Omental fat pad (tissue), 4 donors: ENCODE measurements around the gene SLC35F3. TPM values are rescaled to one million over a fixed set of nuclear protein-coding genes. Genes with fewer than 3 reads are reported as not detected.

Source experiments
- ATAC-seq: fragments of 150-250 bp; one replicate; pipeline ENCODE4 v1.9.1; 2016; ENCODE audit warnings: mild to moderate bottlenecking, moderate library complexity; ENCODE audit not compliant: low FRiP score
- DNase-seq: peaks from one replicate; pipeline ENCODE4 v3.0.0-alpha.2; 2019; ENCODE audit warnings: low spot score
- total RNA-seq, 4 donors: library from RNA; depleted of rRNA; stranded (reverse); fragments of >200 nt; gene quantifications; one replicate each; pipeline ENCODE4 v1.1.0, GENCODE V29; 2016
- TF ChIP-seq, protein P1 (sequence below), 3 donors: fragments of 450-650 bp; IDR thresholded peaks; one replicate each; pipeline ENCODE4 v1.5.1; 2016 to 2017; ENCODE audit warnings: antibody characterized with exemption in 3 of 3, mild to moderate bottlenecking in 3 of 3, moderate library complexity in 2 of 3

The SLC35F3 gene
- total RNA-seq, 4 donors from 2014 or later: 0.09 TPM; not detected in 3

DNA sequence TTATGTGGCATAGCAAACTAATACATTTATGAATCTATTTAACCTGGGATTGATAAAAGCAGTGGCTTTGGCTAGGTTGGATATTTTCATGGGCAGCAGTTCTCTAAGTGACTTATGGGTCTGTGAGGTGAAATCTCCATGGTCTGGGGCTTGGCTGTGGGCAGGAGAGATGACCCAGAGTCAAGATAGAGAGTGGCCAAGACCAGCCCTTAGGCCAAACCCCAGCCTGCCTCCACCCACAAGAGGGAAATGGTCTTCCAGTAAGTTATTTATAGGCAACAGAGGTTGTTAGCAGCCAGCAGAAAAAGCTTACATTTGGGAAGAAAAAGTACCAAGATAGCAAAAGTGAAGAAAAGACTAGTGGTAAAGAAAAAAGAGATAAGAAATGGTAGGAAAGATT, 61.4 kb downstream of the SLC35F3 start:
- ATAC-seq (no peak), DNase-seq (no peak)
- TF ChIP-seq, protein P1, sequence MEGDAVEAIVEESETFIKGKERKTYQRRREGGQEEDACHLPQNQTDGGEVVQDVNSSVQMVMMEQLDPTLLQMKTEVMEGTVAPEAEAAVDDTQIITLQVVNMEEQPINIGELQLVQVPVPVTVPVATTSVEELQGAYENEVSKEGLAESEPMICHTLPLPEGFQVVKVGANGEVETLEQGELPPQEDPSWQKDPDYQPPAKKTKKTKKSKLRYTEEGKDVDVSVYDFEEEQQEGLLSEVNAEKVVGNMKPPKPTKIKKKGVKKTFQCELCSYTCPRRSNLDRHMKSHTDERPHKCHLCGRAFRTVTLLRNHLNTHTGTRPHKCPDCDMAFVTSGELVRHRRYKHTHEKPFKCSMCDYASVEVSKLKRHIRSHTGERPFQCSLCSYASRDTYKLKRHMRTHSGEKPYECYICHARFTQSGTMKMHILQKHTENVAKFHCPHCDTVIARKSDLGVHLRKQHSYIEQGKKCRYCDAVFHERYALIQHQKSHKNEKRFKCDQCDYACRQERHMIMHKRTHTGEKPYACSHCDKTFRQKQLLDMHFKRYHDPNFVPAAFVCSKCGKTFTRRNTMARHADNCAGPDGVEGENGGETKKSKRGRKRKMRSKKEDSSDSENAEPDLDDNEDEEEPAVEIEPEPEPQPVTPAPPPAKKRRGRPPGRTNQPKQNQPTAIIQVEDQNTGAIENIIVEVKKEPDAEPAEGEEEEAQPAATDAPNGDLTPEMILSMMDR (IDR thresholded peaks at IDR 0.05): no peak

DNA sequence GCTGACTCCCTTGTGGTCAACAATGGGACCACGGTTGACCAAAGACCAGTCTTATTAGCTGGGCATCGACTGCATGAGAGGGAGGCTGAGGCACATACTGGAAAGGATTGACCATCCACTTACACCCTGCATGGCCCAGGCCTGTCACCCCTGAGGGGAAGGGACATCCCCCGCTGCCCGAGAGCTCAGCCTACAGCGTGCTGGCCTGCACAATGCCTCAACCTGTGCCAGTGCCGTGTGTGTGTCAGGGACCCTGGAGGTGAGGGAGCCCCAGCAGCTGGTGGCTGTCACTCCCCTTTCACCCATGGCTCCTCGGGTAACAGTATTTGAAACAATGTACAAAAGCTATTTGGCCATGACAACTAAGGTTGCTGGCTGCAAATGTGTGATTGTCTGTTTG, 67.3 kb downstream of the SLC35F3 start:
- ATAC-seq (no peak), DNase-seq (no peak)
- TF ChIP-seq, protein P1 (IDR thresholded peaks at IDR 0.05): no peak

DNA sequence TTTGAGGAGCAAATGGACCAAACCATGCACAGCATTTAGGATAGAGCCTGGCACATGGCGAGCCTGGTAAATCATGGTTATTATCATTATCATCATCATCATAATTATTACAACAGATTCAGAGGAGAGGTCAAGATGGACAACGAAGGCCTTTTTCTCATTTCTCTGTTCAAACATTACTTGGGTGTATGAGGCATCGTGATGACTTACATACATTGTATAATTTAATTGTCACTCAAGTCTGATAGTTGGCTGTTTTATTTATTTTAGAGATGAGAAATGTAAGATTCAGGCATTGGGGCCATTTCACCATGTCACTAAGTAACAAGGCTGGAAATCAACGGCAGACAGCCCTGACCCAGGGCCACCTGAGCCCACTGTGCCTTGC, 68.1 kb downstream of the SLC35F3 start:
- TF ChIP-seq, protein P1 (IDR thresholded peaks at IDR 0.05): no peak
- ATAC-seq (no peak), DNase-seq (no peak)

DNA sequence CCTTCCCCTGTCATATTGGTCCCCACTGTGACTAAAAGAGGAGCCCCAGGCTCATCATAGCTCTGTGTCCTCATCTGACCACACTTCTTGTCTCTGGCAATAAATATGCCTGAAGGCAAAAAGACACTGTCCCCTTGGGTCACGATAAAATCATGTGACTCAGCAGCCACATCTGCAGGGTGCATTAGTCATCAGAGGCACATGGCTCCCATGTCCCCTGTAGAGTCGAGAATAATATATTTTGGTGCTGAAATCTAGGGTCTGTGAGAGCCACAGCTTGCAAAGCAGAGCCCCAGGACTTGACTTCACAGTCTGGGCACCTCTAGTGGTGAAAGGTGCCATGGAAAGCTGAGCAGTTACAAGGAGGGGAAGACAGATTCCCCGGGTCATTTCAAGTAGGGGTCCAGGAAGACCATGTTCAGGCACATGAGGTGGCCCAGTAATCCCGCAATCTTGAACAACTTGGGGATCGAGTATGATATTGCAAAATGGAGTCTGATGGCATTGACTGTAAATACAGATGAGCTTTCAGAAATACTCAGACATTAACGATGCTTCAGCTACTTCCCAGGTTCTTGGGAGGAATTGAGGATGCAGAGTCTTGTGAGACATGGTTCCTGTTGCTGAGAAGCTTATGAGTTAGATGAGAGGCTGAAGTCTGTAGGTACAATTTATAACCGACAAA, 68.6 kb downstream of the SLC35F3 start:
- TF ChIP-seq, protein P1 (IDR thresholded peaks at IDR 0.05): no peak

DNA sequence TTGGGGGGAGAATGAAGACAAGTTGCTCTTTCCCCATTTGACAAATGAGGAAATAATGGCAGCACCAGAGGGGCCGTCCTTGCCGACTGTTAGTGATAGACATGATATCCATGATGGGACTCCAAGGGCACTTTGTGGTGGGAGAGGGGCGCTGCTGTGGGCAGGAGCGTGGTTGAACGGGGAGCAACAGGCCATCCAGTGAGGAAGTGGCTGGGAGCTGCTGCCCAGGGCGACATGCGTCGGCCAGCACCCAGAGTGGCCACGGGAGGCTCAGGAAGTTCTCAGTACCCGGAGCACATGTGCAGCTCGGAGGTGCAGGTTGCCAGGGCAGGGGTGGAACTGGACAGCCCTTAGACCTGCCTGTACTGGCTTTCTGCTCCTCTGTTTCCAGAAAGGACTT, 71.0 kb downstream of the SLC35F3 start:
- TF ChIP-seq, protein P1 (IDR thresholded peaks at IDR 0.05): no peak
- ATAC-seq: no peak
- no peak for DNase-seq

More for the DNA sequence above, 68.6 kb downstream of the SLC35F3 start:
- DNase-seq (no peak), ATAC-seq (no peak)

DNA sequence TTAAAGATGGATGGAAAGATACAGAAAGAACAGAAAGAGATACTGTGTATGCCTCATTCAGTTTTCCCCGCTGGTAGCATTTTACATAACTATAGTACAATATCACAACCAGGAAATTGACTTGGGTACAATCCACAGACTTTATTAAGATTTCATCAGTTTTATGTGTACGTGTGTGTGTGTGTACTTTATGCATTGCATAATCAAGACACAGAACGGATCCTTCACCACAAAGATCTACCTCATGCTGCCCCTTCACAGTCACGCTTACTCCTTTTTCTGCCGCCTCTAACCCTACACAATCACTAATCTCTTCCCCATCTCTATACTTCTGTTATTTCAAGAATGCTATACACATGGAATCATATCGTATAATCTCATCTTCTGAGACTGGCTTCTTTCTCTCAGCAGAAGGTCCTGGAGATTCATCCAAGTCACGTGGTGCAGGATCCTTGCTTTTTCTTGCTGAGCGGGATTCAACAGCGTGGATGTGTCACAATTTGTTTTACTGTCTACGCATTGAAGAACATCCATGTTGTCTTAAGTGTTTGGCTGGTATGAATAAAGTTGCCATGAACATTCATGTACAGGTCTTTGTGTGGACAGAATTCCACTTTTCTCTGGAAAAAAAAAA, 76.7 kb downstream of the SLC35F3 start:
- DNase-seq (no peak), ATAC-seq (no peak)
- TF ChIP-seq, protein P1 (IDR thresholded peaks at IDR 0.05): no peak
